GM21576 (cell line): ENCODE data around the gene PADI2.
"Not testable (repeated sequence)": the region's sequence is repeated elsewhere in the genome, so short reads cannot be mapped to it uniquely, and the experiment has no call there.

Experiments
- ATAC-seq: cut with Tn5 transposase; IDR thresholded peaks from one replicate; pipeline ENCODE4 v1.9.1; 2021; ENCODE audit warnings: mild to moderate bottlenecking, moderate library complexity; ENCODE audit not compliant: unreplicated experiment

PADI2 gene

GRCh38 chr1:17086751-17087150 lies 32.5 kb downstream of the PADI2 start:
- ATAC-seq = no peak

- ATAC-seq = no peak
Measured at GRCh38 chr1:17084787-17085186, 34.5 kb downstream of the PADI2 start.

- ATAC-seq = no peak
Measured at GRCh38 chr1:17082761-17083160, 36.5 kb downstream of the PADI2 start.

- ATAC-seq = no peak
Measured at GRCh38 chr1:17081439-17081838, 37.8 kb downstream of the PADI2 start.

- no peak for ATAC-seq
Measured at GRCh38 chr1:17080880-17081279, 38.4 kb downstream of the PADI2 start.

GRCh38 chr1:17080085-17080759 lies 39.0 kb downstream of the PADI2 start:
- no peak for ATAC-seq

GRCh38 chr1:17078991-17079868 lies 40.0 kb downstream of the PADI2 start:
- ATAC-seq = no peak

- no peak for ATAC-seq
Measured at GRCh38 chr1:17075470-17076255, 43.6 kb downstream of the PADI2 start.

- no peak for ATAC-seq
Measured at GRCh38 chr1:17071794-17072193, 47.5 kb downstream of the PADI2 start.

GRCh38 chr1:17070163-17070525 lies 49.1 kb downstream of the PADI2 start:
- no peak for ATAC-seq

- no peak for ATAC-seq
Measured at GRCh38 chr1:17069452-17070162, 49.6 kb downstream of the PADI2 start.

- ATAC-seq = no peak
Measured at GRCh38 chr1:17068789-17069188, 50.5 kb downstream of the PADI2 start.

- no peak for ATAC-seq
Measured at GRCh38 chr1:17067465-17068240, 51.6 kb downstream of the PADI2 start.

GRCh38 chr1:17067069-17067426 lies 52.2 kb downstream of the PADI2 start:
- no peak for ATAC-seq

GRCh38 chr1:17066361-17067068 lies 52.7 kb downstream of the PADI2 start:
- no peak for ATAC-seq

GRCh38 chr1:17065666-17066065 lies 53.6 kb downstream of the PADI2 start:
- ATAC-seq = no peak

GRCh38 chr1:17062751-17063150 lies 56.5 kb downstream of the PADI2 start:
- not testable (repeated sequence) for ATAC-seq

GRCh38 chr1:17061892-17062291 lies 57.4 kb downstream of the PADI2 start:
- no peak for ATAC-seq

GRCh38 chr1:17061486-17061885 lies 57.8 kb downstream of the PADI2 start:
- no peak for ATAC-seq

GRCh38 chr1:17060306-17060749 lies 58.9 kb downstream of the PADI2 start:
- ATAC-seq = no peak
